ENCODE results near the gene CHST8.

GRCh38 chr19:33752945-33753344, 131.2 kb downstream of the CHST8 start:
- TF ChIP-seq EP300 (IDR thresholded peaks at IDR 0.05), result no peak
- TF ChIP-seq POLR2A (IDR thresholded peaks at IDR 0.05; ENCODE audit: low read depth), result no peak
